GM12878 (cell line): ENCODE data around the gene SNURF. TPM values are rescaled to one million over a fixed set of nuclear protein-coding genes. Genes with fewer than 3 reads are reported as not detected.

Source experiments
- ATAC-seq: fragments of 200-7000 bp; cut with Tn5 transposase; 3 replicates; pipeline ENCODE4 v1.9.1; 2020; ENCODE audit warnings: mild to moderate bottlenecking, moderate library complexity
- BruUV-seq: library from RNA; stranded (reverse); fragments of 400-500 nt; replicated peaks from 2 replicates; lab custom pipeline; 2021; lab: Mats Ljungman, UMichigan
- CTCF ChIA-PET: fragments of 300-600 bp; sonication (Branson Sonifier 250); formaldehyde crosslinking; extraction: SDS; loops from one replicate; lab custom pipeline; 2021; ENCODE audit warnings: inconsistent platforms; lab: Yijun Ruan, JAX
- POLR2A ChIA-PET: fragments of 350-600 bp; formaldehyde crosslinking; extraction: SDS; loops from one replicate; lab custom pipeline; 2021; ENCODE audit warnings: inconsistent platforms; lab: Charles Lee
- RAD21 ChIA-PET: fragments of 300-600 bp; sonication (Branson Sonifier 250); formaldehyde crosslinking; loops from one replicate; lab custom pipeline; 2023; ENCODE audit warnings: antibody characterized with exemption; ENCODE audit not compliant: unreplicated experiment; lab: Charles Lee
- SMC1A ChIA-PET: fragments of 300-600 bp; sonication (Branson Sonifier 250); formaldehyde crosslinking; loops from one replicate; lab custom pipeline; 2023; ENCODE audit not compliant: unreplicated experiment, uncharacterized antibody; lab: Charles Lee
- DNase-seq: peaks from one replicate; pipeline ENCODE4 v3.0.0-alpha.2; 2011; ENCODE audit warnings: low read depth, low spot score
- FAIRE-seq: peaks from 3 replicates; lab custom pipeline; 2011; peaks lifted over from hg19 to GRCh38; lab: Jason Lieb, UNC
- H2AFZ ChIP-seq: 2 replicates; pipeline ENCODE4 v1.6.0; 2011; ENCODE audit warnings: low read depth, low read length, control low read depth; ENCODE audit not compliant: control insufficient read depth
- H3K27ac ChIP-seq: 2 replicates; pipeline ENCODE4 v1.5.1; 2011; ENCODE audit warnings: control low read depth; ENCODE audit not compliant: control insufficient read depth, insufficient read depth
- H3K27me3 ChIP-seq, 2 experiments: replicated peaks in 1 of 2; 2 replicates each; pipeline versions ENCODE4 v1.6.0 to v1.6.1; 2011; ENCODE audit warnings: low read length in 1 of 2; ENCODE audit not compliant: control insufficient read depth in 2 of 2, insufficient read depth in 2 of 2
- H3K36me3 ChIP-seq, 2 experiments: 2 replicates each; pipeline ENCODE4 v1.5.1; 2011; ENCODE audit warnings: low read length in 1 of 2; ENCODE audit not compliant: control insufficient read depth in 2 of 2, insufficient read depth in 2 of 2
- H3K4me1 ChIP-seq: 2 replicates; pipeline ENCODE4 v1.6.1; 2011; ENCODE audit warnings: mild to moderate bottlenecking, low read length, moderate library complexity, mixed read lengths; ENCODE audit not compliant: control insufficient read depth, insufficient read depth
- H3K4me2 ChIP-seq: 2 replicates; pipeline ENCODE4 v1.6.0; 2011; ENCODE audit warnings: control low read depth; ENCODE audit not compliant: control insufficient read depth, insufficient read depth
- H3K4me3 ChIP-seq: fragments of 200-600 bp; sonication (generic); 2 replicates; pipeline ENCODE4 v1.5.1; 2016
- H3K79me2 ChIP-seq: 2 replicates; pipeline ENCODE4 v1.6.0; 2011; ENCODE audit warnings: low read length; ENCODE audit not compliant: control insufficient read depth, insufficient read depth
- H3K9ac ChIP-seq: 2 replicates; pipeline ENCODE4 v1.8.0; 2011; ENCODE audit warnings: low read length, control low read depth, mixed read lengths; ENCODE audit not compliant: control insufficient read depth, insufficient read depth
- H3K9me3 ChIP-seq: replicated peaks from 3 replicates; pipeline ENCODE4 v1.5.1; 2011; ENCODE audit warnings: mild to moderate bottlenecking, low read length; ENCODE audit not compliant: control insufficient read depth, insufficient read depth
- H4K20me1 ChIP-seq: 2 replicates; pipeline ENCODE4 v1.6.0; 2011; ENCODE audit not compliant: control insufficient read depth, insufficient read depth
- BACH1 ChIP-seq: fragments of 450-650 bp; IDR thresholded peaks from 2 replicates; pipeline ENCODE4 v1.6.1; 2017; ENCODE audit warnings: mild to moderate bottlenecking, borderline replicate concordance
- BRCA1 ChIP-seq: IDR thresholded peaks from 2 replicates; pipeline ENCODE4 v1.6.1; 2011; ENCODE audit warnings: low read depth, low read length, improper control_type of control experiment
- POLR2AphosphoS2 ChIP-seq: IDR thresholded peaks from 2 replicates; pipeline ENCODE4 v1.6.1; 2011; ENCODE audit warnings: low read depth, mild to moderate bottlenecking, low read length, improper control_type of control experiment, moderate library complexity
- RUNX3 ChIP-seq: IDR thresholded peaks from 2 replicates; pipeline ENCODE4 v1.6.1; 2012; ENCODE audit warnings: low read length, inconsistent platforms
- SMAD1 ChIP-seq: fragments of 450-650 bp; IDR thresholded peaks from 2 replicates; pipeline ENCODE4 v1.6.1; 2018; ENCODE audit warnings: mild to moderate bottlenecking, low read depth; ENCODE audit not compliant: partially characterized antibody
- YBX1 ChIP-seq: fragments of 450-650 bp; IDR thresholded peaks from 2 replicates; pipeline ENCODE4 v1.6.1; 2016; ENCODE audit warnings: antibody characterized with exemption
- ZBED1 ChIP-seq: IDR thresholded peaks from 2 replicates; pipeline ENCODE4 v1.6.1; 2016; ENCODE audit warnings: borderline replicate concordance
- ZNF592 ChIP-seq: fragments of 450-650 bp; IDR thresholded peaks from 2 replicates; pipeline ENCODE4 v1.6.1; 2017; ENCODE audit warnings: mild to moderate bottlenecking, moderate library complexity
- ZNF622 ChIP-seq: fragments of 450-650 bp; IDR thresholded peaks from 2 replicates; pipeline ENCODE4 v1.6.1; 2017; ENCODE audit warnings: mild to moderate bottlenecking, inconsistent platforms
- WGBS: methylation state at CpG from one replicate; pipeline ENCODE4 v1.1.6; 2016; ENCODE audit warnings: low lambda C conversion rate; ENCODE audit not compliant: insufficient replicate concordance, insufficient coverage; ENCODE audit errors: missing lambda C conversion rate; 5-methylcytosine and 5-hydroxymethylcytosine counted together
- in situ Hi-C: fragments of 300-500 bp; cut with MboI; formaldehyde crosslinking; loops from 9 replicates; pipeline ENCODE4 v1.14.3; 2018; ENCODE audit warnings: mixed read lengths
- intact Hi-C: fragments of 100-400 bp; cut with micrococcal nuclease; formaldehyde crosslinking; loops from one replicate; pipeline ENCODE4 v1.14.2; 2022; ENCODE audit not compliant: unreplicated experiment
- polyA plus RNA-seq, 11 experiments: library from polyadenylated mRNA; depleted of rRNA in 4 of 11; unstranded in 6 of 11; stranded (reverse) in 5 of 11; fragments of >200 nt; fragmentation: Nextera tagmentation in 4 of 11; fragmentation: Illumina TruSeq in 1 of 11; extraction: Ambion mirVana in 4 of 11; extraction: Trizol in 1 of 11; gene quantifications; 1 replicate in 1 of 11; 2 replicates in 10 of 11; pipeline versions ENCODE4 v1.2.1 to v1.2.3, GENCODE V29; 2011 to 2016; ENCODE audit warnings: inconsistent platforms in 2 of 11, missing spikeins in 2 of 11, low read depth in 1 of 11
- total RNA-seq, 4 experiments: library from RNA; depleted of rRNA in 3 of 4; stranded (reverse); fragments of >200 nt in 3 of 4; fragmentation: Illumina TruSeq in 1 of 4; extraction: Trizol in 1 of 4; gene quantifications; 2 replicates each; pipeline versions ENCODE4 v1.2.1 to v1.2.3, GENCODE V29; 2013 to 2021
- TF ChIP-seq, protein P1 (sequence below): IDR thresholded peaks from 2 replicates; pipeline ENCODE4 v1.6.1; 2011; ENCODE audit warnings: mild to moderate bottlenecking, low read depth, low read length, moderate library complexity; ENCODE audit not compliant: insufficient replicate concordance
- TF ChIP-seq, protein P2 (sequence below): fragments of 450-650 bp; IDR thresholded peaks from 2 replicates; pipeline ENCODE4 v1.6.1; 2018; ENCODE audit warnings: borderline replicate concordance, mild to moderate bottlenecking; ENCODE audit not compliant: partially characterized antibody
- TF ChIP-seq, protein P3 (sequence below): IDR thresholded peaks from 2 replicates; pipeline ENCODE4 v1.6.1; 2011; ENCODE audit warnings: borderline replicate concordance, low read depth, mild to moderate bottlenecking, moderate library complexity, low read length; ENCODE audit not compliant: insufficient read depth, poor library complexity, severe bottlenecking

The SNURF gene
- total and polyA plus RNA-seq, 10 of the 15 experiments (the other 5 are each of a cell fraction or from before 2014, with no cell fraction given), result 2.6 to 25.4 (median 8.9) TPM

DNA sequence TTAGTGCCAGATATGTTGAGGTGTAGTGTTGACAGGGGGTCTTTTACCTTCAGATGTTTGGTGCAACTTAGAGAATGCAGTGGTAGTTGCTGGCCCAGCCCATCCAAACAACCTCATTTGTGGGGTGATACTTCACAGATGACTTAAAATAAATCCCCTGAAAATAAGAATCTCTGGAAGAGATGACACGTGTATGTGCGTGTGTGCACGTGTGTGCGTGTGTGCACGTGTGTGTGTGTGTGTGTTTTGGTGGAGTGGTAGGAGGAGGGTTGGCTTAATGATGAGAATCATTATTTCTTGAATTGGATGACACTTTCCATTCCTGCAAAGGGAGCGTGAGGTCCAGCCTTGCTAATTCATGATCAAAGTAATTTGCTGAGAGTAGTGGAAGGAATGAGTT lies 31.9 kb downstream of the SNURF start:
- 50% methylated on average over 6 of the region's 6 CpGs for WGBS
- Histone ChIP-seq H3K9me3 (no peaks in the 10 kb centered on the region; the same call in 2 of the 3 replicates), H3K4me3 (no peak overlapping the region), H3K79me2 (no peaks in the 10 kb centered on the region), H3K27ac (no peak overlapping the region), H3K4me1 (no peaks in the 10 kb centered on the region), H3K36me3 (no peaks in the 10 kb centered on the region; a peak in 2 of 4 replicates), H3K27me3 (no peaks in the 10 kb centered on the region), H3K9ac (no peak overlapping the region), H2AFZ (no peak overlapping the region), H3K4me2 (no peak overlapping the region), H4K20me1 (no peaks in the 10 kb centered on the region)
- in situ Hi-C loops (no loop called here), intact Hi-C loops (no loop called here)
- TF ChIP-seq, protein P1, sequence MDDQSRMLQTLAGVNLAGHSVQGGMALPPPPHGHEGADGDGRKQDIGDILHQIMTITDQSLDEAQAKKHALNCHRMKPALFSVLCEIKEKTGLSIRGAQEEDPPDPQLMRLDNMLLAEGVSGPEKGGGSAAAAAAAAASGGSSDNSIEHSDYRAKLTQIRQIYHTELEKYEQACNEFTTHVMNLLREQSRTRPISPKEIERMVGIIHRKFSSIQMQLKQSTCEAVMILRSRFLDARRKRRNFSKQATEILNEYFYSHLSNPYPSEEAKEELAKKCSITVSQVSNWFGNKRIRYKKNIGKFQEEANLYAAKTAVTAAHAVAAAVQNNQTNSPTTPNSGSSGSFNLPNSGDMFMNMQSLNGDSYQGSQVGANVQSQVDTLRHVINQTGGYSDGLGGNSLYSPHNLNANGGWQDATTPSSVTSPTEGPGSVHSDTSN, result no peak
- TF ChIP-seq, protein P2, sequence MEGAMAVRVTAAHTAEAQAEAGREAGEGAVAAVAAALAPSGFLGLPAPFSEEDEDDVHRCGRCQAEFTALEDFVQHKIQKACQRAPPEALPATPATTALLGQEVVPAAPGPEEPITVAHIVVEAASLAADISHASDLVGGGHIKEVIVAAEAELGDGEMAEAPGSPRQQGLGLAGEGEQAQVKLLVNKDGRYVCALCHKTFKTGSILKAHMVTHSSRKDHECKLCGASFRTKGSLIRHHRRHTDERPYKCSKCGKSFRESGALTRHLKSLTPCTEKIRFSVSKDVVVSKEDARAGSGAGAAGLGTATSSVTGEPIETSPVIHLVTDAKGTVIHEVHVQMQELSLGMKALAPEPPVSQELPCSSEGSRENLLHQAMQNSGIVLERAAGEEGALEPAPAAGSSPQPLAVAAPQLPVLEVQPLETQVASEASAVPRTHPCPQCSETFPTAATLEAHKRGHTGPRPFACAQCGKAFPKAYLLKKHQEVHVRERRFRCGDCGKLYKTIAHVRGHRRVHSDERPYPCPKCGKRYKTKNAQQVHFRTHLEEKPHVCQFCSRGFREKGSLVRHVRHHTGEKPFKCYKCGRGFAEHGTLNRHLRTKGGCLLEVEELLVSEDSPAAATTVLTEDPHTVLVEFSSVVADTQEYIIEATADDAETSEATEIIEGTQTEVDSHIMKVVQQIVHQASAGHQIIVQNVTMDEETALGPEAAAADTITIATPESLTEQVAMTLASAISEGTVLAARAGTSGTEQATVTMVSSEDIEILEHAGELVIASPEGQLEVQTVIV, result no peak
- TF ChIP-seq ZNF622 (no peak), RUNX3 (no peak), BRCA1 (no peak), BACH1 (no peak), SMAD1 (no peak), ZNF592 (no peak), YBX1 (no peak), POLR2AphosphoS2 (no peak), ZBED1 (no peak)
- TF ChIP-seq, protein P3, sequence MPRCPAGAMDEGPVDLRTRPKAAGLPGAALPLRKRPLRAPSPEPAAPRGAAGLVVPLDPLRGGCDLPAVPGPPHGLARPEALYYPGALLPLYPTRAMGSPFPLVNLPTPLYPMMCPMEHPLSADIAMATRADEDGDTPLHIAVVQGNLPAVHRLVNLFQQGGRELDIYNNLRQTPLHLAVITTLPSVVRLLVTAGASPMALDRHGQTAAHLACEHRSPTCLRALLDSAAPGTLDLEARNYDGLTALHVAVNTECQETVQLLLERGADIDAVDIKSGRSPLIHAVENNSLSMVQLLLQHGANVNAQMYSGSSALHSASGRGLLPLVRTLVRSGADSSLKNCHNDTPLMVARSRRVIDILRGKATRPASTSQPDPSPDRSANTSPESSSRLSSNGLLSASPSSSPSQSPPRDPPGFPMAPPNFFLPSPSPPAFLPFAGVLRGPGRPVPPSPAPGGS, result no peak
- ChIA-PET SMC1A (no interaction called here), POLR2A (no interaction called here), RAD21 (no interaction called here), CTCF (no interaction called here)
- no peak for ATAC-seq
- BruUV-seq, result no TSS peak
- FAIRE-seq, result no peak
- no peak for DNase-seq
